Right renal cortex interstitium (tissue), 3 donors: Measurements from ENCODE around the gene ZNF346. TPM values are rescaled to one million over a fixed set of nuclear protein-coding genes. Genes with fewer than 3 reads are reported as not detected.
A peak's percentile ranks its signal among the peaks of the same experiment; 100 is the strongest.

ENCODE experiments used
- DNase-seq, 3 donors: peaks; one replicate each; pipeline ENCODE4 v3.0.0-alpha.2; 2013; ENCODE audit warnings: low read depth in 3 of 3, low spot score in 2 of 3
- polyA plus RNA-seq, 3 donors: library from polyadenylated mRNA; unstranded; fragments of 120-200 nt; gene quantifications; one replicate each; pipeline ENCODE4 v1.2.1, GENCODE V29; 2013; ENCODE audit not compliant: insufficient read length in 3 of 3

ZNF346 gene
- polyA plus RNA-seq, 3 donors, result 21.3 to 22.6 (median 21.3) TPM

GRCh38 chr5:177065491-177065890 lies 43.0 kb downstream of the ZNF346 start:
- DNase-seq, result no peak

- DNase-seq, result no peak
Observed at GRCh38 chr5:177066224-177066623, 43.7 kb downstream of the ZNF346 start.

- no peak for DNase-seq
Observed at GRCh38 chr5:177067503-177067902, 45.0 kb downstream of the ZNF346 start.

GRCh38 chr5:177070536-177071191 lies 48.2 kb downstream of the ZNF346 start:
- DNase-seq, result no peak

- peak; percentile 72 to 85 (median 78) for DNase-seq
Observed at GRCh38 chr5:177071666-177072385, 49.3 kb downstream of the ZNF346 start.

GRCh38 chr5:177077335-177077734 lies 54.8 kb downstream of the ZNF346 start:
- DNase-seq, result no peak

- no peak for DNase-seq
Observed at GRCh38 chr5:177079606-177080005, 57.1 kb downstream of the ZNF346 start.

- no peak for DNase-seq
Observed at GRCh38 chr5:177080265-177080664, 57.8 kb downstream of the ZNF346 start.

GRCh38 chr5:177081859-177082258 lies 59.4 kb downstream of the ZNF346 start:
- DNase-seq, result no peak

- DNase-seq, result no peak
Observed at GRCh38 chr5:177083357-177083756, 60.9 kb downstream of the ZNF346 start.

GRCh38 chr5:177084175-177084574 lies 61.7 kb downstream of the ZNF346 start:
- no peak for DNase-seq

GRCh38 chr5:177085985-177086653 lies 63.6 kb downstream of the ZNF346 start:
- no peak for DNase-seq

- DNase-seq, result peak in 1 of 3 donors; percentile 56
Observed at GRCh38 chr5:177086654-177087397, 64.3 kb downstream of the ZNF346 start, which contains the start of gene FGFR4. TSS of gene FGFR4 (plus strand) at chr5:177086915. CDS start at chr5:177089603, 2,688 bp downstream.

- no peak for DNase-seq
Observed at GRCh38 chr5:177087398-177088005, 65.0 kb downstream of the ZNF346 start.

GRCh38 chr5:177089127-177089526 lies 66.6 kb downstream of the ZNF346 start:
- no peak for DNase-seq

- no peak for DNase-seq
Observed at GRCh38 chr5:177089825-177090641, 67.5 kb downstream of the ZNF346 start.

GRCh38 chr5:177090813-177091212 lies 68.3 kb downstream of the ZNF346 start:
- no peak for DNase-seq

- no peak for DNase-seq
Observed at GRCh38 chr5:177091232-177091631, 68.7 kb downstream of the ZNF346 start.

- no peak for DNase-seq
Observed at GRCh38 chr5:177092178-177093081, 69.9 kb downstream of the ZNF346 start.
